Keratinocyte (primary cell): Measurements from ENCODE around the gene MSANTD3. TPM values are rescaled to one million over a fixed set of nuclear protein-coding genes. Genes with fewer than 3 reads are reported as not detected.
A peak's percentile ranks its signal among the peaks of the same experiment; 100 is the strongest.

ENCODE experiments used
- DNase-seq: peaks from one replicate; pipeline ENCODE4 v3.0.0-alpha.2; 2011; ENCODE audit warnings: low read depth, missing footprints, low spot score
- FAIRE-seq: peaks from 2 replicates; lab custom pipeline; 2011; peaks lifted over from hg19 to GRCh38; lab: Jason Lieb, UNC
- H2AFZ ChIP-seq: 2 replicates; pipeline ENCODE4 v1.6.0; 2012; ENCODE audit warnings: low read length, control low read depth, inconsistent platforms; ENCODE audit not compliant: control insufficient read depth
- H3K27ac ChIP-seq: 2 replicates; pipeline ENCODE4 v1.5.1; 2011; ENCODE audit warnings: low read length; ENCODE audit not compliant: control insufficient read depth, insufficient read depth
- H3K27me3 ChIP-seq: 3 replicates; pipeline ENCODE4 v1.6.0; 2011; ENCODE audit warnings: low read length; ENCODE audit not compliant: control insufficient read depth, insufficient read depth; ENCODE audit errors: extremely low read depth
- H3K36me3 ChIP-seq, 2 experiments: 2 replicates in 1 of 2; 3 replicates in 1 of 2; pipeline ENCODE4 v1.5.1; 2011; ENCODE audit warnings: low read length in 2 of 2, mild to moderate bottlenecking in 1 of 2; ENCODE audit not compliant: control insufficient read depth in 2 of 2, insufficient read depth in 2 of 2; ENCODE audit errors: extremely low read depth in 1 of 2
- H3K4me1 ChIP-seq: 3 replicates; pipeline ENCODE4 v1.5.1; 2011; ENCODE audit warnings: low read length; ENCODE audit not compliant: control insufficient read depth, insufficient read depth; ENCODE audit errors: extremely low read depth
- H3K4me2 ChIP-seq: 3 replicates; pipeline ENCODE4 v1.6.0; 2011; ENCODE audit warnings: low read depth, low read length; ENCODE audit not compliant: control insufficient read depth, insufficient read depth; ENCODE audit errors: extremely low read depth
- H3K4me3 ChIP-seq, 3 experiments: fragments of 200-600 bp in 1 of 3; sonication (generic) in 1 of 3; 2 replicates in 2 of 3; 3 replicates in 1 of 3; pipeline ENCODE4 v1.5.1; 2011 to 2016; ENCODE audit warnings: low read length in 3 of 3, mild to moderate bottlenecking in 3 of 3, control low read depth in 2 of 3, inconsistent platforms in 1 of 3, low read depth in 1 of 3, mixed read lengths in 1 of 3, mixed run types in 1 of 3, moderate library complexity in 1 of 3; ENCODE audit not compliant: control insufficient read depth in 2 of 3, insufficient read depth in 2 of 3; ENCODE audit errors: extremely low read depth in 1 of 3
- H3K79me2 ChIP-seq: 2 replicates; pipeline ENCODE4 v1.6.0; 2012; ENCODE audit warnings: low read length; ENCODE audit not compliant: control insufficient read depth, insufficient read depth
- H3K9ac ChIP-seq: 3 replicates; pipeline ENCODE4 v1.6.0; 2011; ENCODE audit warnings: low read length; ENCODE audit not compliant: control insufficient read depth, insufficient read depth; ENCODE audit errors: extremely low read depth
- H3K9me1 ChIP-seq: 3 replicates; pipeline ENCODE4 v1.6.0; 2011; ENCODE audit warnings: low read length; ENCODE audit not compliant: control insufficient read depth, insufficient read depth; ENCODE audit errors: extremely low read depth
- H3K9me3 ChIP-seq: 2 replicates; pipeline ENCODE4 v1.5.1; 2012; ENCODE audit warnings: low read depth, low read length; ENCODE audit not compliant: control insufficient read depth
- H4K20me1 ChIP-seq: 3 replicates; pipeline ENCODE4 v1.6.0; 2011; ENCODE audit warnings: low read length; ENCODE audit not compliant: control insufficient read depth, insufficient read depth; ENCODE audit errors: extremely low read depth
- EZH2 ChIP-seq: IDR thresholded peaks from one replicate; pipeline ENCODE4 v1.6.1; 2012; ENCODE audit warnings: inconsistent platforms, mild to moderate bottlenecking, low read length, moderate library complexity
- dilution Hi-C: fragments of 300-500 bp; cut with MboI; formaldehyde crosslinking; loops from one replicate; pipeline ENCODE4 v1.7.0; 2020; ENCODE audit warnings: low sequenced_read_pairs; ENCODE audit not compliant: extremely low pct_ligation_motif_present
- polyA plus RNA-seq, 5 experiments: library from polyadenylated mRNA; depleted of rRNA in 3 of 5; stranded (reverse) in 3 of 5; stranded (forward) in 1 of 5; unstranded in 1 of 5; fragments of >200 nt; gene quantifications; 1 replicate in 1 of 5; 2 replicates in 3 of 5; 3 replicates in 1 of 5; pipeline versions ENCODE4 v1.2.1 to v1.2.3, GENCODE V29; 2011 to 2012; ENCODE audit warnings: missing spikeins in 2 of 5, low read depth in 1 of 5, low replicate concordance in 1 of 5
- TF ChIP-seq, protein P1 (sequence below), 3 experiments: IDR thresholded peaks in 1 of 3; conservative IDR thresholded peaks in 1 of 3; optimal IDR thresholded peaks in 1 of 3; 2 replicates in 2 of 3; 3 replicates in 1 of 3; pipeline versions ENCODE3 to v1.5.1; 2011; ENCODE audit warnings: low read length in 3 of 3, mild to moderate bottlenecking in 3 of 3, moderate library complexity in 2 of 3, control low read depth in 1 of 3, inconsistent platforms in 1 of 3; ENCODE audit not compliant: insufficient read depth in 2 of 3; ENCODE audit errors: extremely low read depth in 1 of 3

MSANTD3 gene
- polyA plus RNA-seq, 1 donor (not counting 4 experiments of a cell fraction or from before 2014, with no cell fraction given), result 50.7 TPM

DNA sequence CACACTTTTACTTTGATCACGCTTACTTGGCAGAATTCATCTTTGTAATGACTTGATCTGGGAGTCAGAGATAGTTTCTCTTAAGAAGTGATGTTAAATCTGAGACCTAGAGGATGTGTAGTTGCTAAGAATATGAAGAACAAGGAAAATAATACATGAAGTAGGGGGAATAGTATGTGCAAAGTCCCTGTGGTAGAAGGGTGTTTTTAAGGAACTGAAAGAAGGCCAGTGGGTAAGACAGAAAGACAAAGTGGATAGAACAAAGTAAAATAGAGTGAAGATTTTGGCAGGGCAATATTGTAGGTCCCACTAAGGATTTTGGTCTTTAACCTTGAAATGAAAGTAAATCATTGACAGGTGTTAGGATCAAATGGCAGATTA is 17.8 kb upstream of the MSANTD3 start:
- DNase-seq (no peak), FAIRE-seq (no peak)
- H3K4me1 ChIP-seq, result peaks cover 8% of the 10 kb centered on the region
- no peaks in the 10 kb centered on the region for H3K27me3 ChIP-seq
- no peaks in the 10 kb centered on the region for H3K9me3 ChIP-seq
- H3K9ac ChIP-seq, result no peak overlapping the region
- dilution Hi-C loops, result no loop called here
- H3K4me3 ChIP-seq, result no peak overlapping the region
- H4K20me1 ChIP-seq, result no peaks in the 10 kb centered on the region
- H3K9me1 ChIP-seq, result no peaks in the 10 kb centered on the region
- no peak overlapping the region for H3K4me2 ChIP-seq
- TF ChIP-seq, protein P1, sequence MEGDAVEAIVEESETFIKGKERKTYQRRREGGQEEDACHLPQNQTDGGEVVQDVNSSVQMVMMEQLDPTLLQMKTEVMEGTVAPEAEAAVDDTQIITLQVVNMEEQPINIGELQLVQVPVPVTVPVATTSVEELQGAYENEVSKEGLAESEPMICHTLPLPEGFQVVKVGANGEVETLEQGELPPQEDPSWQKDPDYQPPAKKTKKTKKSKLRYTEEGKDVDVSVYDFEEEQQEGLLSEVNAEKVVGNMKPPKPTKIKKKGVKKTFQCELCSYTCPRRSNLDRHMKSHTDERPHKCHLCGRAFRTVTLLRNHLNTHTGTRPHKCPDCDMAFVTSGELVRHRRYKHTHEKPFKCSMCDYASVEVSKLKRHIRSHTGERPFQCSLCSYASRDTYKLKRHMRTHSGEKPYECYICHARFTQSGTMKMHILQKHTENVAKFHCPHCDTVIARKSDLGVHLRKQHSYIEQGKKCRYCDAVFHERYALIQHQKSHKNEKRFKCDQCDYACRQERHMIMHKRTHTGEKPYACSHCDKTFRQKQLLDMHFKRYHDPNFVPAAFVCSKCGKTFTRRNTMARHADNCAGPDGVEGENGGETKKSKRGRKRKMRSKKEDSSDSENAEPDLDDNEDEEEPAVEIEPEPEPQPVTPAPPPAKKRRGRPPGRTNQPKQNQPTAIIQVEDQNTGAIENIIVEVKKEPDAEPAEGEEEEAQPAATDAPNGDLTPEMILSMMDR (optimal IDR thresholded peaks at IDR 0.05 in 1 of 3, IDR thresholded peaks at IDR 0.05 in 1 of 3, conservative IDR thresholded peaks at IDR 0.05 in 1 of 3; ENCODE audit: extremely low read depth in 1 of 3, insufficient read depth in 2 of 3, low read length in 3 of 3), result no peak
- no peak for TF ChIP-seq EZH2
- H3K27ac ChIP-seq, result no peak overlapping the region
- no peaks in the 10 kb centered on the region for H3K79me2 ChIP-seq
- H3K36me3 ChIP-seq, result no peaks in the 10 kb centered on the region
- peak overlapping the region; percentile 4 for H2AFZ ChIP-seq

DNA sequence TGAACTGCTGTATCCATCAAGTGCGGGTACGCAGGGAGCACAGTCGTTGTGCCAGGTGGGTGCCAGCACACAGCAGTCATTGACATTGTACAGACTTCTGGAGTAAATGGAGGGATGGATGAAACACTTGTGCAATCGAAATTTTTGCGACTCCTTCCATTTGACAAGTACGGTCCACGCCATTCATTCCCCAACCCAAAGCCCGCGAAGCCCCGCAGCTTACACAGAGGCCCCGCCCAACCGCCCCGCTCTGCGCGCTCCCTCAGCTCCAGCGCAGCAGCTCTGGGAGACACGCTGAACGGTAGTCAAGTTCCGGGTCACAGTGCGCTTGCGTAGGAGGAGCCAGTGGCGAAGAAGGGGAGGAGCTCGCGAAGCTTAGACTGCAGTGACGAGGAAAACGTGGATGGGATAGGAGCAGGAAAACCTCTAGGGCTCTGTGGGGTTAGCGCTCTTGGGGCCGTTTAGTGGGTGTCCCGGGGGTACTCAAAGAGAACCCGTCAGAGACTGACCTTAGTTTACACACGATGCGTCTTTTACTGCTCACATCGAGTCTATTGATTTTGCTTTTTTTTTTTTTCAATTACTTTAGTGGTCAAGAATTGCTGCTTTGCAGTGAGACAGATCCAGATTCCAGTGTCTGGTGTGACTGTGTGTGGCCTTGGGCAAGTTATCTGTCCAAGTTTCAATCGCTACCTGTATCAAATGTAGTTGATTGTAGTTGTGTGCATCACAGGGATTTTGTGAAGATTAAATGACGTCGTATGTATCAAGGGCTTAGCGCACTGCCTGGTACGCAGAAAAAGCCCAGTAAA is 15.3 kb upstream of the MSANTD3 start:
- dilution Hi-C loops, result no loop called here
- Histone ChIP-seq H3K4me3 (peak overlapping the region; percentile 42 to 65 (median 45)), H2AFZ (peak overlapping the region; percentile 69), H3K4me2 (peak overlapping the region; percentile 94), H3K27ac (peak overlapping the region; percentile 48), H3K36me3 (no peaks in the 10 kb centered on the region), H3K9me1 (no peaks in the 10 kb centered on the region), H4K20me1 (no peaks in the 10 kb centered on the region), H3K9ac (peak overlapping the region; percentile 34), H3K4me1 (peaks cover 8% of the 10 kb centered on the region), H3K79me2 (no peaks in the 10 kb centered on the region), H3K27me3 (no peaks in the 10 kb centered on the region), H3K9me3 (no peaks in the 10 kb centered on the region)
- TF ChIP-seq, protein P1 (optimal IDR thresholded peaks at IDR 0.05 in 1 of 3, IDR thresholded peaks at IDR 0.05 in 1 of 3, conservative IDR thresholded peaks at IDR 0.05 in 1 of 3; ENCODE audit: extremely low read depth in 1 of 3, insufficient read depth in 2 of 3, low read length in 3 of 3), result no peak
- no peak for TF ChIP-seq EZH2
- FAIRE-seq, result peak; percentile 79
- DNase-seq, result no peak
